PFSK-1 (cell line): ENCODE results near the gene SLC22A25.

Experiments used
- FOXP2 ChIP-seq: optimal IDR thresholded peaks from 2 replicates; pipeline ENCODE3; 2011; ENCODE audit warnings: borderline replicate concordance, control low read depth, inconsistent platforms; ENCODE audit not compliant: insufficient read depth; ENCODE audit errors: extremely low read length, extremely low read depth
- POLR2AphosphoS5 ChIP-seq: IDR thresholded peaks from 2 replicates; pipeline ENCODE4 v1.6.1; 2012; ENCODE audit warnings: low read depth, mild to moderate bottlenecking, control low read depth, low read length, moderate library complexity
- REST ChIP-seq, 2 experiments: IDR thresholded peaks; 2 replicates each; pipeline versions ENCODE4 v1.6.1 to v1.8.0; 2011 to 2012; ENCODE audit warnings: low read depth in 2 of 2, low read length in 2 of 2, control low read depth in 1 of 2, inconsistent platforms in 1 of 2, mild to moderate bottlenecking in 1 of 2, moderate library complexity in 1 of 2; ENCODE audit not compliant: insufficient read depth in 1 of 2
- SIN3A ChIP-seq: IDR thresholded peaks from 2 replicates; pipeline ENCODE4 v1.6.1; 2012; ENCODE audit warnings: mild to moderate bottlenecking, low read length, moderate library complexity, borderline replicate concordance; ENCODE audit not compliant: insufficient read depth
- TAF1 ChIP-seq: IDR thresholded peaks from 2 replicates; pipeline ENCODE4 v1.6.1; 2012; ENCODE audit warnings: low read length, control low read depth, borderline replicate concordance; ENCODE audit not compliant: insufficient read depth

SLC22A25 gene

GRCh38 chr11:63250162-63251050 lies 7.0 kb upstream of the SLC22A25 start:
- TF ChIP-seq POLR2AphosphoS5 (no peak), SIN3A (no peak), TAF1 (no peak), FOXP2 (no peak), REST (IDR thresholded peaks at IDR 0.05; ENCODE audit: insufficient read depth in 1 of 2, low read depth in 2 of 2, low read length in 2 of 2) (no peak)

GRCh38 chr11:63248966-63249365 lies 5.6 kb upstream of the SLC22A25 start:
- no peak for TF ChIP-seq REST (IDR thresholded peaks at IDR 0.05; ENCODE audit: insufficient read depth in 1 of 2, low read depth in 2 of 2, low read length in 2 of 2)
- TF ChIP-seq SIN3A: no peak
- TF ChIP-seq TAF1: no peak
- no peak for TF ChIP-seq POLR2AphosphoS5
- TF ChIP-seq FOXP2: no peak

GRCh38 chr11:63246045-63246444 lies 2.6 kb upstream of the SLC22A25 start:
- TF ChIP-seq SIN3A (no peak), REST (IDR thresholded peaks at IDR 0.05; ENCODE audit: insufficient read depth in 1 of 2, low read depth in 2 of 2, low read length in 2 of 2) (no peak), POLR2AphosphoS5 (no peak), TAF1 (no peak), FOXP2 (no peak)

- no peak for TF ChIP-seq FOXP2
- no peak for TF ChIP-seq SIN3A
- TF ChIP-seq TAF1: no peak
- TF ChIP-seq REST (IDR thresholded peaks at IDR 0.05; ENCODE audit: insufficient read depth in 1 of 2, low read depth in 2 of 2, low read length in 2 of 2): no peak
- no peak for TF ChIP-seq POLR2AphosphoS5
Measured at GRCh38 chr11:63244862-63245261, 1.5 kb upstream of the SLC22A25 start.
